ENCODE data around the gene ID1. TPM values are rescaled to one million over a fixed set of nuclear protein-coding genes. Genes with fewer than 3 reads are reported as not detected.

The ID1 gene
- total and polyA plus RNA-seq, 2 of the 13 experiments (the other 11 are each of a cell fraction or from before 2014, with no cell fraction given), result 320 to 419 TPM

- TF ChIP-seq EP300 (IDR thresholded peaks at IDR 0.05; ENCODE audit: low read depth in 2 of 2, low read length in 2 of 2) (peak; percentile 89 to 96; a peak in 3 of 4 replicates), EP300 (CRISPR knock-in tag; IDR thresholded peaks at IDR 0.05; ENCODE audit: borderline replicate concordance) (peak; percentile 93), USF2 (IDR thresholded peaks at IDR 0.05; ENCODE audit: low read depth, low read length) (no peak), USF2 (CRISPR knock-in tag; IDR thresholded peaks at IDR 0.05; ENCODE audit: borderline replicate concordance) (no peak; the same call in 1 of the 2 replicates), ZNF747 (CRISPR knock-in tag; IDR thresholded peaks at IDR 0.05; ENCODE audit: borderline replicate concordance) (peak; percentile 74; the same call in 1 of the 2 replicates), YEATS2 (CRISPR knock-in tag; IDR thresholded peaks at IDR 0.05; ENCODE audit: borderline replicate concordance) (no peak; the same call in 1 of the 2 replicates), ZNF766 (CRISPR knock-in tag; IDR thresholded peaks at IDR 0.05; ENCODE audit: borderline replicate concordance) (peak; percentile 79), ZHX1 (CRISPR knock-in tag; IDR thresholded peaks at IDR 0.05; ENCODE audit: low read depth) (no peak; the same call in 1 of the 2 replicates), KMT2A (CRISPR knock-in tag; IDR thresholded peaks at IDR 0.05) (peak; percentile 62), ZNF33B (CRISPR knock-in tag; IDR thresholded peaks at IDR 0.05) (peak; percentile 97), ZNF724P (CRISPR knock-in tag; IDR thresholded peaks at IDR 0.05; ENCODE audit: borderline replicate concordance) (no peak), ZNF282 (IDR thresholded peaks at IDR 0.05; ENCODE audit: partially characterized antibody) (no peak), SRY (CRISPR knock-in tag; IDR thresholded peaks at IDR 0.05) (no peak; the same call in 1 of the 2 replicates), ZNF318 (CRISPR knock-in tag; IDR thresholded peaks at IDR 0.05) (peak; percentile 97)
Observed at GRCh38 chr20:31572701-31573554, 32.2 kb upstream of the ID1 start (continued).

Data from HepG2 (cell line).